Brain microvascular endothelial cell (primary cell): ENCODE data around the gene CAMK2A.
A peak's percentile ranks its signal among the peaks of the same experiment; 100 is the strongest.

ENCODE experiments used
- DNase-seq: peaks from one replicate; pipeline ENCODE4 v3.0.0-alpha.2; 2020
- H3K27ac ChIP-seq: fragments of 250-450 bp; sonication (Bioruptor Pico); 2 replicates; pipeline ENCODE4 v1.5.1; 2020; ENCODE audit warnings: mild to moderate bottlenecking, moderate library complexity
- H3K27me3 ChIP-seq: fragments of 250-450 bp; sonication (Bioruptor Pico); replicated peaks from 2 replicates; pipeline ENCODE4 v1.5.1; 2020; ENCODE audit warnings: mild to moderate bottlenecking
- H3K36me3 ChIP-seq: fragments of 250-450 bp; sonication (Bioruptor Pico); replicated peaks from 2 replicates; pipeline ENCODE4 v1.5.1; 2020; ENCODE audit warnings: mild to moderate bottlenecking
- H3K4me3 ChIP-seq: 2 replicates; pipeline ENCODE4 v1.5.1; 2011; ENCODE audit warnings: low read depth, mild to moderate bottlenecking, control low read depth, low read length, moderate library complexity
- CTCF ChIP-seq: IDR thresholded peaks from 2 replicates; pipeline ENCODE4 v1.5.1; 2011; ENCODE audit warnings: low read depth, mild to moderate bottlenecking, moderate library complexity, low read length, control low read depth, inconsistent platforms; ENCODE audit errors: missing control alignments
- in situ Hi-C: cut with HindIII; loops from 2 replicates; pipeline ENCODE4 v1.10.0; 2017; ENCODE audit warnings: low sequenced_read_pairs, low pct_ligation_motif_present

Gene CAMK2A

GRCh38 chr5:150270541-150271295, 18.9 kb downstream of the CAMK2A start:
- no peaks in the 10 kb centered on the region for H3K27me3 ChIP-seq
- no peak overlapping the region for H3K27ac ChIP-seq
- in situ Hi-C loops, result no loop called here
- H3K36me3 ChIP-seq, result no peaks in the 10 kb centered on the region
- no peak for TF ChIP-seq CTCF
- no peak for DNase-seq
- no peak overlapping the region for H3K4me3 ChIP-seq

- Histone ChIP-seq H3K27me3 (no peaks in the 10 kb centered on the region), H3K36me3 (no peaks in the 10 kb centered on the region), H3K4me3 (no peak overlapping the region), H3K27ac (no peak overlapping the region)
- no peak for TF ChIP-seq CTCF
- no peak for DNase-seq
- in situ Hi-C loops, result no loop called here
These were observed 22.7 kb downstream of the CAMK2A start for GRCh38 chr5:150266871-150267291.

GRCh38 chr5:150265870-150266383, 23.6 kb downstream of the CAMK2A start:
- no peaks in the 10 kb centered on the region for H3K36me3 ChIP-seq
- no peak for TF ChIP-seq CTCF
- in situ Hi-C loops, result no loop called here
- no peak for DNase-seq
- H3K4me3 ChIP-seq, result no peak overlapping the region
- H3K27ac ChIP-seq, result no peak overlapping the region
- no peaks in the 10 kb centered on the region for H3K27me3 ChIP-seq

- no peak overlapping the region for H3K27ac ChIP-seq
- H3K4me3 ChIP-seq, result no peak overlapping the region
- no peaks in the 10 kb centered on the region for H3K36me3 ChIP-seq
- in situ Hi-C loops, result no loop called here
- no peak for TF ChIP-seq CTCF
- DNase-seq, result no peak
- no peaks in the 10 kb centered on the region for H3K27me3 ChIP-seq
These were observed 24.6 kb downstream of the CAMK2A start for GRCh38 chr5:150264667-150265603.

- Histone ChIP-seq H3K27ac (no peak overlapping the region), H3K4me3 (no peak overlapping the region), H3K27me3 (no peaks in the 10 kb centered on the region), H3K36me3 (no peaks in the 10 kb centered on the region)
- no peak for TF ChIP-seq CTCF
- in situ Hi-C loops, result no loop called here
- DNase-seq, result peak; percentile 73
These were observed 25.6 kb downstream of the CAMK2A start for GRCh38 chr5:150263801-150264621.
